Mesothelial cell of epicardium (in vitro differentiated cells): Measurements from ENCODE around the gene KANSL3. TPM values are rescaled to one million over a fixed set of nuclear protein-coding genes. Genes with fewer than 3 reads are reported as not detected.
"Not testable (repeated sequence)": the region's sequence is repeated elsewhere in the genome, so short reads cannot be mapped to it uniquely, and the experiment has no call there.

ENCODE experiments used
- DNase-seq, 2 experiments: peaks; one replicate each; pipeline ENCODE4 v3.0.0; 2021; ENCODE audit warnings: low spot score in 2 of 2; ENCODE audit not compliant: unreplicated experiment in 2 of 2
- H3K27ac Mint-ChIP-seq: 2 replicates; pipeline ENCODE4 v1.8.0; 2021; ENCODE audit warnings: mixed read lengths
- H3K27me3 Mint-ChIP-seq: 2 replicates; pipeline ENCODE4 v1.8.0; 2021; ENCODE audit warnings: low read depth, mixed read lengths
- H3K36me3 Mint-ChIP-seq: 2 replicates; pipeline ENCODE4 v1.8.0; 2021; ENCODE audit warnings: mixed read lengths
- H3K4me1 Mint-ChIP-seq: 2 replicates; pipeline ENCODE4 v1.8.0; 2021; ENCODE audit warnings: mixed read lengths
- H3K4me3 Mint-ChIP-seq: 2 replicates; pipeline ENCODE4 v1.8.0; 2021; ENCODE audit warnings: mild to moderate bottlenecking, moderate library complexity, mixed read lengths
- H3K9me3 Mint-ChIP-seq: 2 replicates; pipeline ENCODE4 v1.8.0; 2021; ENCODE audit warnings: mixed read lengths
- CTCF ChIP-seq: fragments of 200-600 bp; sonication (generic); IDR thresholded peaks from one replicate; pipeline ENCODE4 v1.5.0; 2021; ENCODE audit warnings: antibody characterized with exemption; ENCODE audit not compliant: unreplicated experiment
- total RNA-seq: library from RNA; stranded (reverse); gene quantifications from 3 replicates; pipeline ENCODE4 v1.2.1, GENCODE V29; 2021

The KANSL3 gene
- total RNA-seq, 1 donor from 2014 or later, result 68.1 TPM

GRCh38 chr2:96669539-96670215 is 31.6 kb upstream of the KANSL3 start:
- H3K4me1 Mint-ChIP-seq, result peaks cover 5% of the 10 kb centered on the region
- H3K4me3 Mint-ChIP-seq, result no peak overlapping the region
- H3K9me3 Mint-ChIP-seq, result peaks cover 7% of the 10 kb centered on the region
- no peak for DNase-seq
- no peaks in the 10 kb centered on the region for H3K36me3 Mint-ChIP-seq
- TF ChIP-seq CTCF, result no peak
- H3K27me3 Mint-ChIP-seq, result peaks cover 5% of the 10 kb centered on the region
- no peak overlapping the region for H3K27ac Mint-ChIP-seq

GRCh38 chr2:96668771-96669170 is 30.7 kb upstream of the KANSL3 start:
- H3K9me3 Mint-ChIP-seq, result peaks cover 14% of the 10 kb centered on the region
- TF ChIP-seq CTCF, result no peak
- peaks cover 5% of the 10 kb centered on the region for H3K4me1 Mint-ChIP-seq
- H3K4me3 Mint-ChIP-seq, result no peak overlapping the region
- no peak overlapping the region for H3K27ac Mint-ChIP-seq
- no peaks in the 10 kb centered on the region for H3K36me3 Mint-ChIP-seq
- peaks cover 5% of the 10 kb centered on the region for H3K27me3 Mint-ChIP-seq
- no peak for DNase-seq

GRCh38 chr2:96665717-96666116 is 27.6 kb upstream of the KANSL3 start:
- H3K27me3 Mint-ChIP-seq, H3K36me3 Mint-ChIP-seq, H3K4me3 Mint-ChIP-seq, H3K4me1 Mint-ChIP-seq, DNase-seq: not testable (repeated sequence)
- Mint-ChIP-seq H3K9me3 (peaks cover 18% of the 10 kb centered on the region), H3K27ac (peak overlapping the region; percentile 78)

- Mint-ChIP-seq H3K9me3 (peaks cover 18% of the 10 kb centered on the region), H3K36me3 (no peaks in the 10 kb centered on the region), H3K27me3 (peaks cover 1% of the 10 kb centered on the region), H3K4me1 (peaks cover 5% of the 10 kb centered on the region), H3K27ac (peak overlapping the region; percentile 78), H3K4me3 (no peak overlapping the region)
- TF ChIP-seq CTCF, result no peak
- no peak for DNase-seq
Measured at GRCh38 chr2:96665083-96665569, 27.0 kb upstream of the KANSL3 start.

GRCh38 chr2:96664366-96664925 is 26.3 kb upstream of the KANSL3 start:
- H3K9me3 Mint-ChIP-seq, result peaks cover 18% of the 10 kb centered on the region
- no peak for TF ChIP-seq CTCF
- H3K4me3 Mint-ChIP-seq, result no peak overlapping the region
- H3K27me3 Mint-ChIP-seq, result peaks cover 1% of the 10 kb centered on the region
- DNase-seq, result no peak
- no peak overlapping the region for H3K27ac Mint-ChIP-seq
- no peaks in the 10 kb centered on the region for H3K36me3 Mint-ChIP-seq
- H3K4me1 Mint-ChIP-seq, result peaks cover 5% of the 10 kb centered on the region

- Mint-ChIP-seq H3K27ac (peak overlapping the region; percentile 22), H3K9me3 (peaks cover 18% of the 10 kb centered on the region), H3K36me3 (no peaks in the 10 kb centered on the region), H3K4me1 (peaks cover 5% of the 10 kb centered on the region), H3K4me3 (no peak overlapping the region), H3K27me3 (peaks cover 1% of the 10 kb centered on the region)
- no peak for TF ChIP-seq CTCF
- DNase-seq, result no peak
Measured at GRCh38 chr2:96663829-96664228, 25.7 kb upstream of the KANSL3 start.
